LNCaP clone FGC (cell line): ENCODE data around the gene OSGEPL1.

Source experiments
- DNase-seq: peaks from one replicate; pipeline ENCODE4 v3.0.0-alpha.2; 2011; ENCODE audit warnings: low read depth
- H3K4me3 ChIP-seq: 2 replicates; pipeline ENCODE4 v1.5.1; 2011; ENCODE audit warnings: mild to moderate bottlenecking, low read depth, low read length, control low read depth
- TF ChIP-seq, protein P1 (sequence below): IDR thresholded peaks from 2 replicates; pipeline ENCODE4 v1.5.1; 2012; ENCODE audit warnings: mild to moderate bottlenecking; ENCODE audit not compliant: control insufficient read depth, insufficient read depth; ENCODE audit errors: extremely low read depth

The OSGEPL1 gene

DNA sequence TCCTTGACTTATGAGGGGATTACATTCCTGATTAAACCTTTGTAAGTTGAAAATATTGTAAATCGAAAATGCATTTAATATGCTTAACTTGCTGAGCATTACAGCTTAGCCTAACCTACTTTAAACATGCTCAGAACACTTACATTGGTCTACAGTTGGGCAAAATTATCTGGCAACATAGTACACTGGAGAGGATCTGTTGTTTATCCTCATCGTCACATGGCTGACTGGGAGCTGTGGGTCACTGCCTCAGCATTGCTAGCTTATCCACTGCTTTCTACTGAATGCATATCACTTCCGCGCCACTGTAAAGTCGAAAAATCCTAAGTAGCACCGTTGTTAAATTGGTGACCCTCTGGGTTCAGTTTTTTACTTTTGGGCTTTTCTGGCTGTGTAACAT lies 35.3 kb upstream of the OSGEPL1 start:
- DNase-seq: no peak
- TF ChIP-seq, protein P1, sequence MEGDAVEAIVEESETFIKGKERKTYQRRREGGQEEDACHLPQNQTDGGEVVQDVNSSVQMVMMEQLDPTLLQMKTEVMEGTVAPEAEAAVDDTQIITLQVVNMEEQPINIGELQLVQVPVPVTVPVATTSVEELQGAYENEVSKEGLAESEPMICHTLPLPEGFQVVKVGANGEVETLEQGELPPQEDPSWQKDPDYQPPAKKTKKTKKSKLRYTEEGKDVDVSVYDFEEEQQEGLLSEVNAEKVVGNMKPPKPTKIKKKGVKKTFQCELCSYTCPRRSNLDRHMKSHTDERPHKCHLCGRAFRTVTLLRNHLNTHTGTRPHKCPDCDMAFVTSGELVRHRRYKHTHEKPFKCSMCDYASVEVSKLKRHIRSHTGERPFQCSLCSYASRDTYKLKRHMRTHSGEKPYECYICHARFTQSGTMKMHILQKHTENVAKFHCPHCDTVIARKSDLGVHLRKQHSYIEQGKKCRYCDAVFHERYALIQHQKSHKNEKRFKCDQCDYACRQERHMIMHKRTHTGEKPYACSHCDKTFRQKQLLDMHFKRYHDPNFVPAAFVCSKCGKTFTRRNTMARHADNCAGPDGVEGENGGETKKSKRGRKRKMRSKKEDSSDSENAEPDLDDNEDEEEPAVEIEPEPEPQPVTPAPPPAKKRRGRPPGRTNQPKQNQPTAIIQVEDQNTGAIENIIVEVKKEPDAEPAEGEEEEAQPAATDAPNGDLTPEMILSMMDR: no peak
- no peak overlapping the region for H3K4me3 ChIP-seq

DNA sequence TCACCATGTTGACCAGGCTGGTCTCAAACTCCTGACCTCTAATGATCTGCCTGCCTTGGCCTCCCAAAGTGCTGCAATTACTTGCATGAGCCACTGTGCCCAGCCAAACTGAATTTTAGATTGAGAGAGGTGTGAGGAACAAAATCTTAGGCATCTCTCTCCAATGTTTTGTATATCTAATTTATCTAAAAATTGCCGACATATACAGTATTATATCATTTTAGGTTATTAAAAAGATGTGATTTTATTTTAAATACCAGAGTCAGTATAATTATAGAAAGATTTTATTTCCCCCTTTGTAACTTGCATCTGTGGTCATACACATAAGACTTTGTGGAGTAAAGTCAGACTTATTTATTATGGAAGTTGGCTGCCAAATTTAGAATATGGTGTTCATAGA lies 31.7 kb upstream of the OSGEPL1 start:
- H3K4me3 ChIP-seq: no peak overlapping the region
- DNase-seq: no peak
- TF ChIP-seq, protein P1: no peak

DNA sequence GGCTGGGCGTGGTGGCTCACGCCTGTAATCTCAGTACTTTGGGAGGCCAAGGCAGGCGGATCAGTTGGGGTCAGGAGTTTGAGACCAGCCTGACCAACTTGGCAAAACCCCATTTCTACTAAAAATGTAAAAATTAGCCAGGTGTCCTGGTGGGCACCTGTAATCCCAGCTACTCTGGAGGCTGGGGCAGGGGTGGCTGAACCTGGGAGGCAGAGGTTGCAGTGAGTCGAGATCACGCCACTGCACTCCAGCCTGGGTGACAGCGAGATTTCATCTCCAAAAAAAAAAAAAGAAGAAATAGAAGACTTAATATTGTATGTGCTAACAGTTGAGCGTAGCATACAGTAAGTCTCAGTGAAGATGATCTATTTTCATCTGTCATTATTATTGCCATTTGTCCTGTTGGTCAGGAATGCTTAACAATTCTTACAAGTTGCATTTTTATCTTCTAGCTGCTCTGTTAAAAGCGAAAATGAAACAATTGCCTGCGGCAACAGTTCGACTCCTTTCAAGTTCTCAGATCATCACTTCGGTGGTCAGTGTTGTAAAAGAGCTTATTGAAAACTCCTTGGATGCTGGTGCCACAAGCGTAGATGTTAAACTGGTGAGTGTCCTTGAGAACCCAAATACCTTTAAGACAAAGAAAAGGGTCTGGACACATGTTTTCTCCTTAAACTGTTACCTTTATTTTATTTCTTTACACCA lies 28.9 kb upstream of the OSGEPL1 start:
- TF ChIP-seq, protein P1: no peak
- no peak overlapping the region for H3K4me3 ChIP-seq
- DNase-seq: no peak

DNA sequence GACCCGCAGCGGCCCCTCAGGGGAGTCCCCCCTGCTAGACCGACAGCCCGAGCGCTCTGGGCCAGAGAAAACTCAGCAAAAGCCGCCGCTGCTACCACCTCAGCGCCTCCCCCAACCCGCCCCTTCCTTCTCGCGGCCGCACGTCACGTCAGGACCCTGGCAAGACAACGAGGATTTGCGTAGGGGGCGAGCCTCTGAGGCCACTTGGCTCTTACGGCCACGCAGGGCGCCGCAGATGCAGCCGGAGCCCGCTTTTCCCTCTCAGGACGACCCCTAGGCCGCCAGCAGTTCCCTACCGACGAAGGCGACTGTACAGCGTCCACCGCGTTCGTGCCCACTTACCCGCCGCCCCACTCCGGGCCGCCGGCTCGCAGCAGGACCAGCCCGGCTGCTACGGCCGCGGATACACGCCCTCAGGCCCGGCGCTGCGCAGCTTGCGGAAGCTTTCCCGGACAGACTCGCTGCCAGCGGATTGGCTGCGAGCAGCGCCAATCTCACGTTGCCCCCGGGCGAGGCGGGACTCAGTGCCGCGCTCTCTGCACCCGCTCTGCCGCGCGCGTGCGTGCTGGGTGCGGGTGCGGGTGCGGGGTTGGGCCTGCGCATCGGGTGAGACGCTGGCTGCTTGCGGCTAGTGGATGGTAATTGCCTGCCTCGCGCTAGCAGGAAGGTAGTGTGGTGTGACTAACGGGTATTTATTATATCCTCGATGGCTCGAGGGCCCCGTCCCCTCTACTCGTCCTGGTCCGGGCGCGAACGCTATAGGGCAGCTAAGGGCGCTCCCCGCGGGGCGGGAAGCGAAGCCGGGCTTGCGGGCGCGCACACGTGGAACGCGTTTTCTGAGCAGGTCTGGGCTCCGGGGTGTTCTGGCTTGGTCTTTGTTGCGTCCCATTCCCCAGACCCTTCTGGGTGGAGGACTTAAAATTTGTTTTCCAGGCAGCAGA lies 21.6 kb upstream of the OSGEPL1 start, which contains the start of the genes ORMDL1 and PMS1:
TSS of gene ORMDL1 (minus strand) at position 413 of the 941 bp plus-strand sequence. CDS start 1,744 bp downstream, outside the sequence.
TSS of gene PMS1 (plus strand) at position 524 of the 941 bp plus-strand sequence. CDS start 7,360 bp downstream, outside the sequence.
- peak within 1 kb of the TSS; percentile 66 for H3K4me3 ChIP-seq
- peak; percentile 85 for DNase-seq
- TF ChIP-seq, protein P1: no peak

DNA sequence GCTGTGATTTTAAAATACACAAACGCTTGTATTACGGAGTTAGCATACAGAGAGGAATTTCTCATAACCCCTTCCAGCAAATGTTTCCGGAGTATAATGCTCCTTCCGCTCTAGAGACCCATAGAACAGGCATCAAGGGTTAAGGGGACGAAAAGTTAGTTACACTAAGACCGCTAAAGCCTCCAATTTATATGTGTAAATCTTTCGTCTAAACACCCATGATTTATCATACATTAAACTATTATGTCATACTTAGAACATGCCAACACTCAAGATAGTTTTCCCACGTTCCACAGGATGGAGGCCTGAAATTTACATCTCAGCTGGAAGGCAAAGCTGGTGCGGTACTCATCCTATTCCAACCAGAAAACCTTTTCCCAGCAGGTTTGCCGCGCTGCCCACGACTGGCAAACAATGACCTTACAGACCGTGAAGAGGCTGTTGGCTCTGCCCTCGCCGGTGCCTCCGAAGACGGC lies 20.9 kb upstream of the OSGEPL1 start:
- TF ChIP-seq, protein P1: no peak
- H3K4me3 ChIP-seq: peak overlapping the region; percentile 66
- DNase-seq: no peak

DNA sequence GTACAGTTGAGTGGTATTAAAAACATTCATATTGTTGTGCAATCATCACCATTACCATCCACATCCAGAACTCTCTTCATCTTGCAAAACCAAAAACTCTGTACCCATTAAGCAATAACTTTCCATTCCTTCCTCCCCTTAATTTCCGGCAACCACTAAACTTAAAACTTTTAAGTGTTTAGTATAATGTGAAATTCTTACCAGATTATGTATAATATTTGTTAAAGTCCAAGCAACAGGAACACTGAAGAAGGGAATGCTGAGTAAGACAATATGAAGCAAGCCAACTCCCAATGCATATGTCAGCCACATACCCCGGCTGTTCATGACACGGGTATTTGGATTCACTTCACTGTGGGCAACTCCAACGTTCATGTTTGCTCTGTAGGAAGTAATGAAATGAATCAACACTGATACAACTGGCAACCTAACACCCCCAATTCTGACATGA lies 19.7 kb upstream of the OSGEPL1 start:
- TF ChIP-seq, protein P1: no peak
- H3K4me3 ChIP-seq: peak overlapping the region; percentile 66
- no peak for DNase-seq
